RPMI8226 (cell line): ENCODE measurements around the gene TM2D1.
"Not testable (repeated sequence)": the region's sequence is repeated elsewhere in the genome, so short reads cannot be mapped to it uniquely, and the experiment has no call there.

Experiments
- DNase-seq: peaks from one replicate; pipeline ENCODE4 v3.0.0-alpha.2; 2015

TM2D1 gene

DNA sequence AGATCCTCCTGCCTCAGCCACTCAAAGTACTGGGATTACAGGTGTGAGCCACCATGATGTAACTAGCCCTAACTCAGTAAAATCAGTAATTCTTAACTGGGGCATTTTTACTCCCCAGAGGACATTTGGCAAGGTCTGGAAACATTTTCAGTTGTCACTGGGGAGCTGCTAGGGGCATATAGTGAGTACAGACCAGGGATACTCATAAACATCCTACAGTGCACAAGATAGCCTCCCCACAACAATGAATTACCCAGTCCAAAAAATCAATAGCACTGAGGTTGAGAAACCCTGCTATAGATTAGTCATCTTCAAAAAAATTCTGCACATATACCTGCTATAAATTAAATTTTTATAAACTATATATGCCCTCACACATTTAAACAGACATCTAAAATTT, 13.0 kb downstream of the TM2D1 start:
- DNase-seq = no peak

DNA sequence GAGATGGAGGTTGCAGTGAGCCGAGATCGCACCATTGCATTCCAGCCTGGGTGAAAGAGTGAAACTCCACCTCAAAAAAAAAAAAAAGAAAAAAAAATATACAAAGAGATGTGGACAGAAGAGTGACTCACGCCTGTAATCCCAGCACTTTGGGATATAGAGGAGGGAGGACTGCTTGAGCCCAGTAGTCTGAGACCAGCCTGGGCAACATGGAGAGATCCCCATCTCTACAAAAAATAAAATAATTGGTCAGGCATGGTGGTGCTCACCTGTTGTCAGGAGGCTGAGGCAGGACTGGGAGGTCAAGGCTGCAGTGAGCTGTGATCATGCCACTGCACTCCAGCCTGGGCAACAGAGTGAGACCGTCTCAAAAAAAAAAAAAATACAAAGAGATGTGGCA, 13.7 kb downstream of the TM2D1 start:
- not testable (repeated sequence) for DNase-seq

DNA sequence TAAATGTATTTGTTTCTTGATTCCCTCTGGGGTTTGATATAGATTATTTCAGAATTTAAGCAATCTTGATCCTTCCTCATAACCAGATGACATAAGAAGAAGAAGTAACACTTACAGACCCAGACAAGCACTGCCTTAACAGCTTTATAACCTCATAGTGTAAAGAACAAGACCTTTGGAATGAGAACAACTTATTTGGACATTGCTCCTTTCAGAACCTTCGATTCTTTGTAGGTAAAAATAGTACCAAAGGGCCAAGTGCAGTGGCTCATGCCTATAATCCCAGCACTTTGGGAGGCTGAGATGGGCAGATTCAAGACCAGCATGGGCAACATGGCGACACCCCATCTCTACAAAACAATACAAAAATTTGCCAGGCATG, 15.0 kb downstream of the TM2D1 start:
- no peak for DNase-seq

DNA sequence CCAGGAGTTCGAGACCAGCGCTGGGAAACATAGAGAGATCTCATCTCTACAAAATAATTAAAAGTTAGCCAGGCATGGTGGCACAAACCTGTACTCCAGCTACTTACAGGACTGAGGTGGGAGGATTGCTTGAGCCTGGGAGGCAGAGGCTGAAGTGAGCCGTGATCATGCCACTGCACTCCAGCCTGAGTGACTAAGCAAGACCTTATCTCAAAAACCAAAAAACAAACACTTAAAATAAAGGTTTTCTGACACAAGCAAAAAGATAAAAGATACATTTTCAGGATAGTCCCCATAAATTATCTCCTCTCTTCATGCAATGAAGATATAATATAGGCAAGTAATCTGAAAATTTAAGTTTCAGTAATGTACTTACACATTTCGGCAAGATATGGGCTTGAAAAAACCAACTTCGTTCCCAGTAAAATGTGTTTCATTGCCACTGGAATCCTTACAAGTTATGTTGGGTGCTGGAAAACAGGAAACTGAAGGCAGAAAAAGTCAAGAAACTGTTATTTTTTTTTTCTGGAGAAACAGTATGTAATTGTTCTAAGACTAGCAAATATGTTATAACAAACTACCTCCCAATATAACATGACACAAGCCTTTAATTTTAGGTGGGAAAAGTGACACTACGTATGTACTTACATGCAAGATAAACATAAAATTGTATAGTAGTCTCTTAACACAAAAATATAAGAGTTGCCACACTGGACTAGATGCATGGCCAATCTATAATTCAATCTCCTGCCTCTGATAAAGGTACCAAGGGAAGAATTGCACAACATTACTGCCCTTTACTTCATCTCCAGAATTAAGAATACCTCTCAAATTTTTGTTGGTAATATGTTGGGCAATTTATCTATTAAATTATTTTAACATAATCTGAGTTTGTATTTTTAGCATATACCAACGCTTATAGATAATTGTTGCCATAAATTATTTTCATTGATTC, 15.7 kb downstream of the TM2D1 start:
- DNase-seq = no peak

DNA sequence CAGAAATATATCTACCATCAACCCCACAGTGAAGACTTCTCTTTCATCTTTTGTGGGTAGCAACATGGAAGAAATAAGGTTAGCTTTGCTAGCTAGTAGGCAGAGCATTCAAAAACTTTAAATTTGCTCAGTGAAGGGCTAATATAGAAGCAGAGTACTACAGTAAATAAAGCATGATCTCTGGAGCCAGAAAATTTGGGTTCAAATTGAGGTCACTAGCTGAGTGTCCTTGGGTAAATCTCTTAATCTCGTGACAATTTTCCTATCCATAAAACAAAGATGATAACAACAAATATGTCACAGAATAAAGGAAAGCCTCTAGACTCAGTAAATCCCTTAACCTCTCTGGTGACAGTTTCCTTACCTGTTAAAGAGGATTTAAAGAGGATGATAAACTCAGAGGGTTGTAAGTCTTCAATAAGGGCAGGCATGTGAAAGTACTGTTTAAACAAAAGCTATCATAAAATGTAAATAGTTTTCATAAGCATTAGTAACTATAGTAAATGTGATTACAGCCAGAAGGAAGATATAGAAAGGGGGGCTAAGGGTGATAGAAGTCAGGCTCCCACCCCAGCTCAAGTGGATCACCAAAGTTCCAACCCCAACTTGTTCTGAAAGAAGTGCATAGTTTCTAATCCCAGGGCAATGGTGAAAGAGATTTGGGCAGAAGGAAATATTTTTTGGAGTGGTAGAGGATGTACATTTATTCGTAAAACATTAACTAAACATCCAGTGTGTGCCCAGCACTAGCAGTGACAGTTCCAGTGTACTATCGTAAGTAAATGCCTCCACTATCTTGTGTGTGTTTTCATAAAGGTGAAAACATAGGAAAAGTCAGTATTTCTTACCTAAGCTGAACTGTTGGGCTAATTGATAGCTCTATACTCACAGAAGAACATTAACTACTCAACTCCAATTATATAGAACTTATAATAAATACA, 24.8 kb downstream of the TM2D1 start:
- no peak for DNase-seq

DNA sequence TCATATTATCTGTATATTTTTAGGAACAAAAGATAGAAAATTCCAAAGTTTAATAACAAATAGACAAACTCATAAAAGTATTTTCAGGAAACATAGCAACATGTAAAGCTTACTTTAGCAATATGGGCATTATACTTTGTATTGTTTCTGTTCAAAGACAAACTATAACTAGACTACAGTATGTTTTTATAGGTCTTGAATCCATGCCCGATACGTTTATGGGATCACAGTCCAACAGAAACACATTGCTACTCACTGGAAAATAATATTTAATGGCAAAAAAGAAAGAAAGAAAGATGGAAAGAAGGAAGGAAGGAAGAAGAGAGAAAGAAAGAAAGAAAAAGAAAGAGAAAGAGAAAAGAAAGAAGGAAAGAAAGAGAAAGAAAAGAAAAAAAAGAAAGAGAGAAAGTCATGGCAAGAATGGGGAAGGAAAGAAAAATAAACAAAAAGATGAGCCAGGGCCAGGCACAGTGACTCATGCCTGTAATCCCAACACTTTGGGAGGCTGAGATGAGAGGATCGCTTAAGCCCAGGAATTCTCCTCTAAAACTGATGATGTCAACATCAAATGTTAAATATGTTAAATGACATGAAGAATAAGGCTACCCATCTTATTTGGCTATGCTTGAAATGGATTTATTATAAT, 32.7 kb downstream of the TM2D1 start:
- DNase-seq = no peak

DNA sequence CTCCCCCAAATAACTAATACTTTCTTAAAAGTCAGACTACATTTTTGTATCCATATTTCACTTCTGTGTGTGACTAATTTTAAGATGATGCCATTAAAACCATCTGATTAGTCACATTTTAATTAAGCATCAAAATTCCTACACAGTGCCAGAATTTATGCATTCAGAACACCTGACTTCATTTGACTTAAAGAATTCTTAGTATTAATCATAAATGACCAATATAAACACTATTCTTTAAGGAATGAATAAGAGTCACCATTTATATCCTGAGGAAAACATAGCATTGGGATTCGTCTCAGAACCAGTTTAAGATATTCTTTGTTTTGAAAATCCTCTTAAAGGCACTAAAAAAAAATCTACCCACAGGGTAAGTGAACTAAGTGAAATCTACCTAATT, 37.0 kb downstream of the TM2D1 start:
- no peak for DNase-seq

DNA sequence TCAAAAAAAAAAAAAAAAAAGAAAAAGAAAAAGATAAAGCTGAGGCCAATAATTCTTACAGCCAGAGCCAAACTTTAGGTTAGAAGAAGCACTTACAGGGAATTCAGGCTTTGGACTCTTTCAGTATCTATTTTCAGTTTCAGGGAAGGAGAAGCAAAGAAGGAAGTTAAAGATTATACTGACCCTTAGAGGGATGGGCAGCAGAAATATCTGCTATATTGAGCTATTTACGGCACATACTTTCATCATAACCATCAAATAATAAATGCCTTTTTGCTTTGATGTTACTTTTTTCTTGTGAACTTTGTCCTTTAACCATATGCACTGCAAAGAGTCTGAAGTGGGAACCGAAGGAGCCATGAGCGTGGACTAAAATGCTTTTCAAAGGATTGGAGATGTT, 42.0 kb downstream of the TM2D1 start:
- no peak for DNase-seq

DNA sequence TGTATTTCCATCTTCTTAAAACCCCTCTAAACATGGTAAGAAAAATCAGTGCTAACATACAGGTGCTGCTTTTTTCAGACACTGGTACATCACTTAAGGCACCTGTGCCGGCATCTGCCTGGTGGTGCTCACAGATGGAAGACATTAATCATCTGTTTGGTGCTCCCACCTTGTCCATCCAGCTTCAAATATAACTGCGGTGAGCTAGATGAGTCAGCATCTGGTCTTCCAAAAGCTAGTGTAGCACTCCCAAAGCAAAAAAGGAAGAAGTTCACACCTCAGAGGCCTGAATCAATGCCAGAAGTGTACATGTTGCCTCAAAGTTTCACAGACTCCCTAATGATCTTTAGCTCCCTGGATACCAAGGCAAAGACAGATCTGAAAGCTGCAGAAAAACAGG, 44.4 kb downstream of the TM2D1 start:
- DNase-seq = no peak

DNA sequence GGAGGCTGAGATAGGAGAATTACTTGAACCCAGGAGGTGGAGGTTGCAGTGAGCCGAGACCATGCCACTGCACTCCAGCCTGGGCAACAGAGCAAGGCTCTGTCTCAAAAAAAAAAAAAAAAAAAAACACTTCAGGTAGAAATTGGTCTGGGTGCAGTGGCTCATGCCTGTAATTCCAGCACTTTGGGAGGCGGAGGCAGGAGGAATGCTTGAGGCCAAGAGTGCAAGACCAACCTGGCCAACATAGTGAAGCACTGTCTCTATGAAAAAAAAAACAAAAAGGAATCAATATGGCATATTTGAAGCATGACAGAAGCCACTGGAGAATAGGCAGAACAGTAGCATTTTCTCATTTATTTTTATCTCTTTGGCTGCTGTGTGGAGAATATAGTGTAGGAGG, 48.1 kb downstream of the TM2D1 start:
- not testable (repeated sequence) for DNase-seq

DNA sequence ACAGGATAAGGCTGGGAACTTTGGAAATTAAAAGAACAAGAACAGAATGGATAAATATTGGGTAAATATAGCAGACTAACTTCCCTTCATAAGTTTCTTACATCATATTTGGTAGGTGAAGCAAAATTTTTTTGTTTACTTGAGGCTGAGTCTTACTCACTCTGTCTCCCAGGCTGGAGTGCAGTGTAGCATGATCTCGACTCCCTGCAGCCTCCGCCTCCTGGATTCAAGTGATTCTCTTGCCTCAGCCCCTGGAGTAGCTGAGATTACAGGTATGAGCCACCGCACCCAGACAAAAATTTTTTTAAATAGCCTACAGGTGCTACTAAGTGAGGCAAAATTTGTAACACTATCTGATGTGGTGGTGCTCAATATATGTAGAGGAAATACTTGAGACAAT, 50.7 kb downstream of the TM2D1 start:
- DNase-seq = no peak

DNA sequence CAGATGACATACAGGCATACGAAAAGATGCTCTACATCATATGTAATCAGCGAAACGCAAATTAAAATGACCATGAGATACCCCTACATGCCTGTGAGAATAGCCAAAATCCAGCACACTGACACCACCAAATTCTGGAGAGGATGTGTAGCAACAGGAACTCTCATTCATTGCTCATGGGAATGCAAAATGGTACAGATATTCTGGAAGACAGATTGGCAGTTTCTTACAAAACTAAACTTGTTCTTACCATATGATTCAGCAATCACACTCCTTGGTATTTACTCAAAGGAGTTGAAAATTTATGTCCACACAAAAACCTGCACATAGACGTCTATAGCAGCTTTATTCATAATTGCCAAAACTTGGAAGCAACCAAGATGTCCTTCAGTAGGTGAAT, 52.6 kb downstream of the TM2D1 start:
- no peak for DNase-seq

DNA sequence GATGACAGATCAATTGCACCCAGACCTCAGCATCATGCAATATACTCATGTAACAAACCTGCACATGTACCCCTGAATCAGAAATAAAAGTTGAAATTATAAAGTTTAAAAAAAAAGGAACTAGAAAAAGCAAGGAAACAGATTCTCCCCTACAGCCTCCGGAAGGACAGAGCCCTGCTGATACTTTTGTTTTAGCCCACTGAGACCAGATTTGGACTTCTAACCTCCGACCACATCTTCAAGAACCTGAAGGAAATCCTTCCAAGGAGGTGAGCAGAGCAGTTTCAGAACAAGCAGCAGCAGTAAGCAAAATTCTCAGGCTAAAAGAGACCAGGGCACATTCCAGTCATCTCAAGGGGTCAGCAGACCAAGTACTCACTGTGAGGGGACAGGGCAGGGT, 54.5 kb downstream of the TM2D1 start:
- no peak for DNase-seq

DNA sequence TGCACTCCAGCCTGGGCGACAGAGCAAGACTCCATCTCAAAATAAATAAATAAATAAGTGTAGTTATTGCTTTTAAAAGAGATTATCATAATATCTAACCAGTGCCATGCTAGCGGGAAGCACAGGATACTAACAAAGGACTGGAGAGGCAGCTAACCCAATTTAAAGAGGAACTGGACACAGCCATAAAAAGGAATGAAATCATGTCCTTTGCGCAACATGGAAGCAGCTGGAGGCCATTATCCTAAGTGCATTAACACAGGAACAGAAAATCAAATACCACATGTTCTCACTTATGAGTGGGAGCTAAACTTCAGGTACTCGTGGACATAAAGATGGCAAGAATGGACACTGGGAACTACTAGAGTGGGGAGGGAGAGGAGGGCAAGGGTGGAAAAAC, 54.9 kb downstream of the TM2D1 start:
- no peak for DNase-seq

DNA sequence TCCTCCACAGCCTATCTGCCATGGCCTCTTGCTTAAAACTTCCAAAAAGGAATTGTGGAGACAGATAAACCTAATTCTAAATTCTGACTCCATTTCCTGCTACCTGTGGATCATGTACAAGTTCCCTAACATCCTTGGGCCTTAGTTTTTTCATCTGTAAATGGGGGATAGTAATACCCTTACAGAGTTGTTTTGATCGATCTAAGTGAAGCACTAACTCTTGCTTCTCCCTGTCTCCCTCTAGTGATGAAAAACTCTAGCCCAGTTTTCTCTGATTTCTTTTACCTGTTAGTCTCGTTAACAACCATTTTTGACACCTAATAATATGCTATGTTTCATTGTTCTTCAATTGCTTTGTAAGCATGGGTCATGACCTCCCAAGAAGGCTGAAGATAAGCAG, 65.9 kb downstream of the TM2D1 start:
- DNase-seq = no peak

DNA sequence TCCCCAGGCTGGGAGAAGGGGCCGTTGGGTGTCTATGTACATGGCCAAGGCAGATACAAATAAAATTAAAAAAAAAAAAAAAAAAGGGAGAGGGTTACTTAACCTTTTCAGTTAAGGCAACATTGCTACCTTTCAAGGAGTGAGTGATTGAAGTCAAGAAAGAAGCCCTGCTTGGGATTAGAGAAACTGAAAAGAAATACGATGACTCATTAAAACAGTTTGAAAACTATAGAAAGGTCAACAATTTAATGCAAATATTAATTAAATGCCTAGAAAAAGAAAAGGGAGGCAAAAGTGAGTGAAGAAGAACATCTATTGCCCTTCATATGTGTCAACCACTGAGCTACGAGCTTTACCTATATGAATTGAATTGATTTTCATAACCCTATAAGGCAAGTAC, 69.5 kb downstream of the TM2D1 start:
- no peak for DNase-seq

DNA sequence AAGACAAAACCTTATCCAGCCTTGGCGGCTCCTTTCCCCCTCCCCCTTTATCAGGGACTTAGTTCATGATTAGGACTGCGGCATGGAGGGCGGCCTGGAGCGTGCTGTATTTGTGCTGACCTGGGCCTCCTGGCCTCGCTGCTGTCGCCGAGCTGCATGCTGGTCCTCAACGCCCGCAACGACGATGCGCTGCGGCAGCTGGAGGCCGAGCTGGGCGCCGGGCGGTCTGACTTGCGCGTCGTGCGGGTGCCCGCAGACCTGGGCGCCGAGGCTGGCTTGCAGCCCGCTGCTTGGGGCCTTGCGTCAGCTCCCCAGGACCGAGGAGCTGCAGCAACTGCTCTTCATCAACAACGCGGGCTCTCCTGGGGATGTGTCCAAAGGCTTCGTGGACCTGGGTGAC, 70.9 kb downstream of the TM2D1 start:
- no peak for DNase-seq

DNA sequence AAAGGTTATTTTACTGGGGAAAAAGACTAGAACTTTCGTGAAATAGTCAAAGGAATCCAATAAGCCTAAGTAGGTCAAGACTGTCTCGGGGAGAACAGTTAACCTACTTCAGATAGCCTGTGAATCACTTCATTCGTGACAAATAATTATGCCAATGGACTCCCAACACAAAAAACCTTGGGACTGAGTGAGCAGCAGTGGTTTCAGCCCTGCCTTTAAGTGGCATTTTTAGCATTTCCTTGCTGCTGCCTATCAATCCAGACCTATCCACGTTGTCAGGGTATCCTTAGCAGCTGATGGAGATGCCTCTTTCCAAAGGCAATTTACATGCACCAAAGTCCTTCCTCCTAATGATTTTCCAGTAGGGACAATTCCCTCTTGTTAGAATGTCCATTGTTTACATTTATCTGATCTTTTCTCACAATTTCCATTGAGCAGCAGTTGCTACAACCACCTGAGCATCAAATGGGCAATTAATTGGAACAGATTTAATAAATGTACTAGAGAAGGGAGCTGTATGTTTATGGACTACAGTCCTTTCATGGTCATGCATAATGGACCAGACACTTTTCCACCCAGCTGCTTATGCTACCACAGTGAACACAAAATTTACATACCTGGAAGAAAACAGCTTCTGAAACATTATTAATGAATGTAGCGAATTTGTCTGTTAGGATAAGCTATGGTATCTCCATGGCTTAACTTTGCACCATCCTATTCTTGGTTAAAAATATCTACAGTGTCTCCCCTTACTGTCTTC, 75.8 kb downstream of the TM2D1 start:
- DNase-seq = no peak

DNA sequence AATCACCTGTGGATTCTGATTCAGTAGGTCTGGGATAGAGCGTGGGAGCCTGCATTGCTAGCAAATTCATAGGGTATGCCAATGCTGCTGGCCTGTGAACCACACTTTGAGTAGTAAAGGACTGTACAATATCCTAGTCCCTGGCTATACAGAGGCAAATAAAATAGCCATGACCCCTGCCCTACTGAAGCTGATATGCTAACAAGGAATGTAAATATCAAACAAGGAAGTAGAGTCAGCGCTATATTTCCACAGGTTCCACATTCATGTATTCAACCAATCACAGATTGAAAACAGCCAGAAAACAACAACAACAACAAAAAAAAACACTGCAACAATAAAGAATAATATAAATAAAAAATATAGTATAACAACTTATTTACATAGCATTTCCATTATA, 77.8 kb downstream of the TM2D1 start:
- no peak for DNase-seq

DNA sequence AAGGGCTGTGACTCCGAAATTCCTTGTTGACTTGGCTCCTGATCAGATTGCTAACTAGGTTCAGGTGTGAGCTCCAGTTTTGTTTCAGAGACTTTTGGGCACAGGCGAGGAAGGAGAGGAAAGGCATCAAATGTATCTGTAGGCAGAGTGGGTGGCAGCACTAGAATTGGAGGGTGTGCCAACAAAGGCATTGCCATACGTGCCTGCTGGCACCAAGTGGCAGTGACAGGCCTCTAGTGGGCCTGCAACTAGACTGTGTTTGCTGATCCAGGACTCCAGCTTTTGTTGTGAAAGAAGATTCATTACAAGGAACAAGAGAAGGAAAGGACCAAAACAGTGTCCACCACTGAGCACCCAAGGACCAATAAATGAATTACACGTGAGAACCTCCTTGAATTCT, 79.5 kb downstream of the TM2D1 start:
- no peak for DNase-seq

DNA sequence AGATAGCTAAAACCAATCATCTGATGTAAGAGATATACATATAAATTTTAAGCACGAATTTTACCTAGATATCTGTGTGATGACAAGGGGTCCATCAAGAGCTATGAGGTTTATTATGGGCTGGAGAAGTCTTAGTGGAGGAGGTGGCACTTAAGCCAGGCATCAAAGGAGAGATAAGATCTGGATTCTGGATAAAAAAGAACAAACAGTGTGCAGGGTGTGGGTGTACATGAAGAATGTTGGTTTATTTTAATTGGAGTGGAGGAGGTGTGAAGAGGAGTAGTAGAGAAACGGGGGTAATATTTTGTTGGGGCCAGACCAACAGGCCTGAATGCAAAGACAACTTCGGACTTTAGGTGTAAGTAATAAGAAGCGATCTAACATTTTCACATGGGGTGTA, 80.6 kb downstream of the TM2D1 start:
- no peak for DNase-seq

DNA sequence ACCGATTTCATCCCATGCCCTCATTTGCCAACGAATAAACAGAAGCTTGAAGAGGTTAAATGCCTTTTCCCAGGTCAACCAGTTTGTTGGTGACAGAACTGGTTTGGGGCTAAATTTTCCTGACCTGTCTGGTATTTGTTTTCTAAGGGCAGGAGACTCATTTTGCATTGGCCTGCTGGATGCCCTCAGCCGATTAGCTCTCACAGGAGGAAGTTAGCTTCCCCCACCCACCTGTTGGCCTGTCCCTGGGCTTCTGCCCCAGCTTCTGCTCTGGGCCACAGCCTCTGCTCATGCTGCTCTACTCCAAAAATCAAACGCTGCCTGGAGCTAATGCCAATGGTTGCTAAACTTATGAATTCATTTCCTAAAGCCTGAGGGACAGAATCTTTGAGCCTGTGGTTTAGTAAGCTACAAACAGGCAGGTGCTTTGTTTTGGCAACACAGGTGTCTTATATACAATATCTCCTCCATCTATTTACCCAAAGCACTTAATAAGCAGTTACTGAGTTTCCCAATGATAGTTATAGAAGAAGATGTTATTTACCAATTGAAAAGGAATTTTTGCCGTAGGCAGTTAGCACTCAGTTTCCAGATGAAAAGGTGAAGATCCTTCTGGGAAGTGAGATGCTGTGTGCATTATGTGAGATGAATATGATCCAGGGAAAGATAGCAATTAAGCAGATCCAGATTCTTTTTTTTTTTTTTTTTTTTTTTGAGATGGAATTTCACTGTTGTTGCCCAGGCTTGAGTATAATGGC, 82.3 kb downstream of the TM2D1 start:
- DNase-seq = no peak
